Epithelial cell of esophagus (primary cell): ENCODE data around the gene PACC1.

Experiments used
- DNase-seq: peaks from one replicate; pipeline ENCODE4 v3.0.0; 2010; ENCODE audit warnings: low read depth
- H3K4me3 ChIP-seq: 2 replicates; pipeline ENCODE4 v1.5.1; 2011; ENCODE audit warnings: mild to moderate bottlenecking, low read length, control low read depth
- TF ChIP-seq, protein P1 (sequence below): IDR thresholded peaks from 2 replicates; pipeline ENCODE4 v1.5.1; 2011; ENCODE audit warnings: low read depth, mild to moderate bottlenecking, low read length, control low read depth, inconsistent platforms; ENCODE audit not compliant: insufficient read depth; ENCODE audit errors: missing control alignments

The PACC1 gene

DNA sequence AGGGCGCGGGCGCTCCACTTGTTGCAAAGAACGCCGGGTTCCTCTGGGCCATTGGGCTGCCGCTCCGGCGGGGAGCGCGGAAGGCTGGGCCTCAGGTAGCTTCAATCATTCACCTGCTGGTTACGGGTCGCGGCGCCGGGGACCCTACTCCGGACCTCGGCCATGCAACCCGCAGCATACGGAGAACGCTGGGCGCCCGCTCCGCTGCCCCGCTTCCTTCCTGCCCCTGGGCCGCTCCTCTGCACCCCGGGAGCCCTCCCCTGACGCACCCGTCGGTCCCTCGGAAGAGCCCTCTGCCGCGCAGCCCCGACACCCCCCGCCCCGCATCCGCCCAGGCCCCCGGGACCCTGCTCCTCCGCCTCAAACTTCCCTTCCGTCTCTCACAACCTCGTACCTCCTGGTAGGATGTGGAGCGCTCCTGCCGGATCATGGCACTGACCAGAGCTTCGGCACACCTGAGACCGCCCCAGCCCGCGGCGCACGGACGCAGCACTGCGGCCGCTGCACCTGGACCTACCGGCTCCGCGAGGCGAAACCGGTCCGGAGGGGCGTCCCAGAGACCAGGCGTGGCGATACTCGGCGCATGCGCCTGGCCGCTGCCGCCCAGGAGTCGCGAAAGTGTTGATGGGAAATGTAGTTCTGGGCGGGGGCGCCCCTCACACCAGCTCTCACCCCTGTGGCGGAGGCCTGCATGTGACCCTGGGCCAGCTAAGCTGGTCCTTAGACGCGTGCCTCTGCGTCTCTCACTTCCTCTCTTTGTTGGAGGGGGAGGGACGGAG, at the start of gene PACC1:
Gene PACC1 (minus strand): TSS at position 559 of the 779 bp plus-strand sequence. CDS start 129 bp downstream, at position 430.
- TF ChIP-seq, protein P1, sequence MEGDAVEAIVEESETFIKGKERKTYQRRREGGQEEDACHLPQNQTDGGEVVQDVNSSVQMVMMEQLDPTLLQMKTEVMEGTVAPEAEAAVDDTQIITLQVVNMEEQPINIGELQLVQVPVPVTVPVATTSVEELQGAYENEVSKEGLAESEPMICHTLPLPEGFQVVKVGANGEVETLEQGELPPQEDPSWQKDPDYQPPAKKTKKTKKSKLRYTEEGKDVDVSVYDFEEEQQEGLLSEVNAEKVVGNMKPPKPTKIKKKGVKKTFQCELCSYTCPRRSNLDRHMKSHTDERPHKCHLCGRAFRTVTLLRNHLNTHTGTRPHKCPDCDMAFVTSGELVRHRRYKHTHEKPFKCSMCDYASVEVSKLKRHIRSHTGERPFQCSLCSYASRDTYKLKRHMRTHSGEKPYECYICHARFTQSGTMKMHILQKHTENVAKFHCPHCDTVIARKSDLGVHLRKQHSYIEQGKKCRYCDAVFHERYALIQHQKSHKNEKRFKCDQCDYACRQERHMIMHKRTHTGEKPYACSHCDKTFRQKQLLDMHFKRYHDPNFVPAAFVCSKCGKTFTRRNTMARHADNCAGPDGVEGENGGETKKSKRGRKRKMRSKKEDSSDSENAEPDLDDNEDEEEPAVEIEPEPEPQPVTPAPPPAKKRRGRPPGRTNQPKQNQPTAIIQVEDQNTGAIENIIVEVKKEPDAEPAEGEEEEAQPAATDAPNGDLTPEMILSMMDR: no peak
- peak; percentile 88 for DNase-seq
- H3K4me3 ChIP-seq: peak within 1 kb of the TSS; percentile 76

DNA sequence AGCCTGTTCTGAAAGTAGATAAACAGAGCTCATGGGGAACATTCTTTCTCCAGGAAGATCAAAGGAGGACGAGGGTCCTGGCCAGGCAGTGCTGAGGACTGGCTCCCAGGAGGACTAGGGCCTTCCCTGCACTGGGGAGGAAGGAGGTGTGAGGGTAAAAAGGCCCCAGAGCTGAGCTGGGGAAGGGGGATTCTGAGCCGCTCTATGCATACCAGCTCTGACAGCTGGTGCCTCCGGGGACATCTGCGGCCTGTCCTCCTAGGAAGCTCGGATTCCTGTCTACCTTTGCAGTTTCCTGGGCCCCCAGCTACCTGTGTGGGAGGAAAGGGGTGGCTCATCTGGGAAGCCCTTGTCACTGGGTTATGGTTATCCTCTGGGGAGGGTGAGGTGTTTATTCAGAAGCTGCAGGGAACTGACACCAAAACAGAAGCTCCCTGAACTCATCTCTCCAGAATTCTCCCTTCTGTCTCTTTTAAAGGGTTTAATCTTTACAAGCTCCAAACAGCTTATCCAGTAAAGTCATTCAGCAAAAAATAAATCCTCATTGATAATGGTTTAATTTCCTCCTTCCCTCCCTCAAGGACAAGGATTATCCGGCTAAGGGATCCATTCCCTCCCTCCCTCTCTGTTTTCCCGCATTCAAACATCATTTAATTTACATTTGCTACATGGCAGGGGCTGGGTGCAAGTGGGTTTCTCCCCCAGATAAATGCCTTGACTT, 49.0 kb upstream of the PACC1 start:
- TF ChIP-seq, protein P1: no peak
- no peak overlapping the region for H3K4me3 ChIP-seq
- no peak for DNase-seq

DNA sequence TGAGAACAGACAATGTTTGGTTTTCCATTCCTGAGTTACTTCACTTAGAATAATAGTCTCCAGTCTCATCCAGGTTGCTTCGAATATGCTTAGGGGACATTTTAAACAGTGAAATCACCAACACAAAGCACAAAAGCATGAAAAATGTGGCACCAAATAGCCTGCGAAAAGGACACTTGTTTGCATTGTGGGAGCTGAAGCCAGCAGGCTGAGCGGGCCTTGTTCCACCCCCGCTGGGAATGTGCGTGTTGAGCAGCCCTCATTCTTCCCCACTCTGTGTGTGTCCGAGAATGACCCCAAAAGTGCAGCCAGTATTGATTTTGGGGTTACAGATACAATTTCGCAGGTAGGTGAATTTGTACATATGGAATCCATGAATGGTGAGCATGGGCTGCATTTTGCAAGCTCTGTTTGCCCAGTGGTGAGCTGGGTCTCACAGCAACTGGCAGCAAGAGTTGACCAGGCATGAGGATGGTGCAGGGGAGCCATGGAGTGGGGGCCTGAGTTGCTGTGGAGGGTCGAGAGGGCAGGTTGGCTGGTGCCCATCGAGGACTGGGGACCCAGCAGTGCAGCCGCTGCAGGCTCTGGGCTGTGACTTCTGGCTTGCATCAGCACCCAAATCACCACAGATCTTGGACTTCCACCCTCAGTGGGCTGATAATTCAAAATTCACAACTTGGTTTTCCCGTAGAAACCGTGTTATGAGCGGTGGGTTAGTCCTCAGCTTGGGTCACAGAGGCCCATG, 47.4 kb upstream of the PACC1 start:
- TF ChIP-seq, protein P1: no peak
- H3K4me3 ChIP-seq: no peak overlapping the region
- DNase-seq: no peak

DNA sequence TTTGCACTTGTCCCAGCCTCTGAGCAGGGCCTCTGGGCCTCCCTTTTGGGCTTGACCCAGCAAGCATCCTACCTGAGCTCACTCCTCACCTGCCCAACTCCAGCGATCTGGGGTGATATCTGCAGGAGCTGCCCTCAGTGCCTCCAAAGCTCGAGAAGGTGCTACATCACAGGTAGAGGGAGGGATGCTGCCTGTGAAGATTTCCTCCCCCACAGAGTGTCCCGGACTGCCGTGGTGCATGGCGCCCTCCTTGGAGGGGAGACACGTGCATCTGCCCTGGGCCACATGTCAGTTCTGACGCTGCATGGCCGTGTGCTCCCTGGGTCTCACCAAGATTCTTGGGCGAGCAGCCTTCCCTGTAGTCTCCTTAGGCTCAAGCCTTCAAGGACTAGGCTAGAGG, 45.7 kb upstream of the PACC1 start:
- DNase-seq: no peak
- TF ChIP-seq, protein P1: no peak
- H3K4me3 ChIP-seq: no peak overlapping the region

DNA sequence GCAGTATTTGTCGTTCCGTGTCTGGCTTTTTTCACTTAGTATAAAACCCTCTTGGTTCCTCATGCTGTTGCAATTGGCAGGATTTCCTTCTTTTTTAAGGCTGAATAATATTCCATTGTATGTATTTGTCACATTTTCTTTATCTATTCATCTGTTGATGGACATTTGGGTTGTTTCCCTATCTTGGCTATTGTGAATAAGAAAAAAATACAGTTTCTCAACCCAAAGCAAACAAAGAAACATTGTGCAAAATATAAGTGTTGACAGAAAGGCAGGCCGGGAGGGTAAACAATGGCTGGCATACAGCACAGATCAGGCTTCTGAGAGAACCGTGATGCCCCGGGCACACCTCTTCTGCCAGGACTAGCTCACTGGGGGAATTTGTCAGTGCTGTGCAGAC, 45.0 kb upstream of the PACC1 start:
- no peak for DNase-seq
- TF ChIP-seq, protein P1: no peak
- no peak overlapping the region for H3K4me3 ChIP-seq

DNA sequence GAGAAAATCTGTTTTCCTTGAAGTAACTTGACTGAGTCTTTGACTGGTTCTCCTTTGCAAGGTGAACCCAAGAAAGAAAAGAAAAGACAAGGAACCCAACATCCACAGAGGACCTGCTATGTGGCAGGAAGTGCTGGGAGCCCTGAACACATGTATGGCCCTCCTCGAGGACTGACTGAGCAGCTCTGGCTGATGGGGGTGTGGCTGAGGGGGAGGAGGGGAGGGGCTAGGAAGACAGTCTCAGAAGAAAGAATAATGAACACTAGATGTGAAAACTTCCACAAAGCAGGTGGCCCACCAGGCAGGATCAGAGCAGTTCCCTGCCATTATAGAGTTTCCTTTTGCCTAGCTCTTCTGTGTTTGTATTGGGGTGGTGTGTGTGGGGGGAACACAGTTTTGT, 44.1 kb upstream of the PACC1 start:
- H3K4me3 ChIP-seq: no peak overlapping the region
- no peak for DNase-seq
- TF ChIP-seq, protein P1: no peak
